T-cell (primary cell): ENCODE measurements around the gene PPP1R2. TPM values are rescaled to one million over a fixed set of nuclear protein-coding genes. Genes with fewer than 3 reads are reported as not detected.
"Not testable (repeated sequence)": the region's sequence is repeated elsewhere in the genome, so short reads cannot be mapped to it uniquely, and the experiment has no call there.

ENCODE experiments used
- ATAC-seq, 4 experiments: fragments of 200-7000 bp in 3 of 4; fragments of 150-1000 bp in 1 of 4; cut with Tn5 transposase; replicated peaks in 1 of 4; 1 replicate in 3 of 4; 2 replicates in 1 of 4; pipeline ENCODE4 v1.10.0; 2021; ENCODE audit warnings: moderate library complexity in 3 of 4, mild to moderate bottlenecking in 2 of 4, moderate number of reproducible peaks in 1 of 4
- CTCF ChIA-PET, 2 donors: fragments of 300-600 bp; sonication (Branson Sonifier 250); formaldehyde crosslinking; loops; one replicate each; lab custom pipeline; 2022; ENCODE audit warnings: antibody characterized with exemption in 2 of 2; lab: Charles Lee
- POLR2A ChIA-PET, 2 donors: fragments of 300-600 bp; sonication (Branson Sonifier 250); formaldehyde crosslinking; loops; one replicate each; lab custom pipeline; 2022; ENCODE audit warnings: antibody characterized with exemption in 2 of 2; lab: Charles Lee
- DNase-seq, 35 experiments: peaks; one replicate each; pipeline versions ENCODE4 v3.0.0 to v3.0.0-alpha.2; 2013 to 2023
- H3K27ac ChIP-seq: one replicate; pipeline ENCODE4 v1.5.1; 2013; ENCODE audit warnings: low read length
- H3K27me3 ChIP-seq, 2 experiments: replicated peaks in 1 of 2; 1 replicate in 1 of 2; 2 replicates in 1 of 2; pipeline versions ENCODE4 v1.6.1 to v1.7.0; 2013; ENCODE audit warnings: low read length in 1 of 2, mixed read lengths in 1 of 2; ENCODE audit not compliant: control insufficient read depth in 2 of 2, insufficient read depth in 2 of 2; ENCODE audit errors: extremely low read depth in 1 of 2
- H3K36me3 ChIP-seq, 2 donors: 1 replicate in 1 of 2; 2 replicates in 1 of 2; pipeline versions ENCODE4 v1.6.1 to v1.7.0; 2013; ENCODE audit warnings: low read length in 1 of 2; ENCODE audit not compliant: control insufficient read depth in 2 of 2, insufficient read depth in 1 of 2; ENCODE audit errors: extremely low read depth in 1 of 2
- H3K4me1 ChIP-seq, 2 experiments: 1 replicate in 1 of 2; 2 replicates in 1 of 2; pipeline versions ENCODE4 v1.6.1 to v1.7.0; 2013; ENCODE audit warnings: low read length in 2 of 2, mixed read lengths in 1 of 2; ENCODE audit not compliant: insufficient read depth in 2 of 2, control insufficient read depth in 1 of 2; ENCODE audit errors: extremely low read depth in 1 of 2
- H3K4me3 ChIP-seq, 2 donors: 1 replicate in 1 of 2; 2 replicates in 1 of 2; pipeline versions ENCODE4 v1.5.1 to v1.7.0; 2013; ENCODE audit warnings: mild to moderate bottlenecking in 2 of 2, low read length in 1 of 2, moderate library complexity in 1 of 2; ENCODE audit not compliant: control insufficient read depth in 1 of 2; ENCODE audit errors: extremely low read depth in 1 of 2
- H3K9me3 ChIP-seq: 2 replicates; pipeline ENCODE4 v1.7.0; 2013
- H3K27ac Mint-ChIP-seq, 2 donors: one replicate each; pipeline ENCODE4 v1.8.0; 2020 to 2021; ENCODE audit warnings: mild to moderate bottlenecking in 2 of 2, mixed read lengths in 2 of 2
- H3K27me3 Mint-ChIP-seq, 2 donors: one replicate each; pipeline ENCODE4 v1.8.0; 2021 to 2022; ENCODE audit warnings: mixed read lengths in 2 of 2
- H3K36me3 Mint-ChIP-seq: one replicate; pipeline ENCODE4 v1.8.0; 2021; ENCODE audit warnings: mixed read lengths
- H3K4me1 Mint-ChIP-seq, 3 donors: one replicate each; pipeline ENCODE4 v1.8.0; 2020 to 2022; ENCODE audit warnings: mixed read lengths in 3 of 3, mild to moderate bottlenecking in 1 of 3
- H3K4me3 Mint-ChIP-seq, 3 donors: one replicate each; pipeline ENCODE4 v1.8.0; 2020 to 2022; ENCODE audit warnings: mild to moderate bottlenecking in 3 of 3, mixed read lengths in 3 of 3, moderate library complexity in 3 of 3
- H3K9me3 Mint-ChIP-seq, 3 donors: one replicate each; pipeline ENCODE4 v1.8.0; 2020 to 2022; ENCODE audit warnings: mixed read lengths in 3 of 3
- WGBS: methylation state at CpG from one replicate; pipeline ENCODE4 v1.1.5; 2013; ENCODE audit warnings: missing lambda C conversion rate; ENCODE audit not compliant: insufficient coverage; 5-methylcytosine and 5-hydroxymethylcytosine counted together
- total RNA-seq, 35 experiments: library from RNA in 6 of 35; stranded (reverse) in 6 of 35; fragments of 120-200 nt in 1 of 35; gene quantifications; one replicate each; pipeline versions ENCODE4 v1.2.1 to v1.2.4 and lab custom pipeline; 2013 to 2026

The PPP1R2 gene
- total RNA-seq, 5 donors from 2014 or later (not counting 1 experiment from before 2014, with no cell fraction given) = 113 to 154 (median 123) TPM

- Mint-ChIP-seq H3K27ac (peak overlapping the region; percentile 66 to 68), H3K36me3 (peaks cover 66% of the 10 kb centered on the region), H3K4me1 (peaks cover 36 to 43% (median 38%) of the 10 kb centered on the region in 3 donors)
- H3K27ac ChIP-seq, H3K27me3 Mint-ChIP-seq, H3K4me1 ChIP-seq, DNase-seq, POLR2A ChIA-PET, H3K4me3 Mint-ChIP-seq, H3K27me3 ChIP-seq, H3K4me3 ChIP-seq, ATAC-seq, H3K9me3 Mint-ChIP-seq, H3K9me3 ChIP-seq: not testable (repeated sequence)
- WGBS = no CpG with 5 or more reads among the region's 1 CpG
- CTCF ChIA-PET = interaction anchor here in 1 of 2 donors (0.9 kb wide), 1 partner anchor 847 kb away, joined by 3 read pairs; no protein-coding TSS in a partner anchor
- peaks cover 0 to 63% of the 10 kb centered on the region in 2 donors for H3K36me3 ChIP-seq
These were observed 28.4 kb downstream of the PPP1R2 start for GRCh38 chr3:195514610-195515235.

GRCh38 chr3:195512798-195513345, 30.3 kb downstream of the PPP1R2 start:
- Histone ChIP-seq H3K36me3 (peaks cover 0 to 58% of the 10 kb centered on the region in 2 donors), H3K4me3 (no peak overlapping the region), H3K27me3 (no peaks in the 10 kb centered on the region), H3K27ac (no peak overlapping the region), H3K9me3 (no peaks in the 10 kb centered on the region), H3K4me1 (no peaks in the 10 kb centered on the region)
- POLR2A ChIA-PET = no interaction called here
- 84% methylated on average over 4 of the region's 7 CpGs for WGBS
- Mint-ChIP-seq H3K9me3 (no peaks in the 10 kb centered on the region), H3K27ac (peak overlapping the region; percentile 40 to 53), H3K27me3 (no peaks in the 10 kb centered on the region), H3K36me3 (peaks cover 69% of the 10 kb centered on the region), H3K4me1 (peaks cover 36 to 44% (median 38%) of the 10 kb centered on the region in 3 donors), H3K4me3 (no peak overlapping the region)
- DNase-seq (no peak), ATAC-seq (no peak)
- CTCF ChIA-PET = no interaction called here

GRCh38 chr3:195511136-195511535, 32.0 kb downstream of the PPP1R2 start:
- Histone ChIP-seq H3K27ac (no peak overlapping the region), H3K36me3 (peaks cover 0 to 50% of the 10 kb centered on the region in 2 donors), H3K4me3 (no peak overlapping the region), H3K9me3 (no peaks in the 10 kb centered on the region), H3K4me1 (no peaks in the 10 kb centered on the region), H3K27me3 (no peaks in the 10 kb centered on the region)
- CTCF ChIA-PET = interaction anchor here (0.6 kb wide), 2 partner anchors 13 to 1723 kb away, joined by 5 read pairs; no protein-coding TSS in a partner anchor
- ATAC-seq (peak in 1 of 4 experiments; percentile 29), DNase-seq (no peak)
- Mint-ChIP-seq H3K36me3 (peaks cover 61% of the 10 kb centered on the region), H3K27ac (peak overlapping the region; percentile 66 to 79), H3K9me3 (no peaks in the 10 kb centered on the region), H3K27me3 (no peaks in the 10 kb centered on the region), H3K4me3 (no peak overlapping the region), H3K4me1 (peaks cover 35 to 43% (median 38%) of the 10 kb centered on the region in 3 donors)
- POLR2A ChIA-PET = interaction anchor here (0.6 kb wide), 3 partner anchors 27 to 184 kb away, joined by 3 to 5 read pairs (median 4); no protein-coding TSS in a partner anchor
- 100% methylated on average over 2 of the region's 6 CpGs for WGBS

- Histone ChIP-seq H3K27ac (no peak overlapping the region), H3K9me3 (no peaks in the 10 kb centered on the region), H3K4me3 (no peak overlapping the region), H3K36me3 (peaks cover 0 to 30% of the 10 kb centered on the region in 2 donors), H3K4me1 (no peaks in the 10 kb centered on the region), H3K27me3 (no peaks in the 10 kb centered on the region)
- CTCF ChIA-PET = interaction anchor here (0.7 to 1.0 kb wide), 3 partner anchors 11 to 165 kb away, joined by 4 to 7 read pairs (median 5); no protein-coding TSS in a partner anchor
- POLR2A ChIA-PET = interaction anchor here (0.6 to 1.0 kb wide), 3 partner anchors 11 to 1597 kb away, joined by 3 to 8 read pairs (median 4); no protein-coding TSS in a partner anchor
- DNase-seq (peak in 1 of 35 experiments; percentile 0), ATAC-seq (no peak)
- WGBS = no CpG with 5 or more reads among the region's 1 CpG
- Mint-ChIP-seq H3K36me3 (peaks cover 37% of the 10 kb centered on the region), H3K4me3 (no peak overlapping the region), H3K27ac (peak overlapping the region; percentile 65 to 77), H3K4me1 (peaks cover 21 to 24% (median 23%) of the 10 kb centered on the region in 3 donors), H3K27me3 (no peaks in the 10 kb centered on the region), H3K9me3 (no peaks in the 10 kb centered on the region)
These were observed 34.9 kb downstream of the PPP1R2 start for GRCh38 chr3:195508185-195508584.

GRCh38 chr3:195475614-195476013, 67.5 kb downstream of the PPP1R2 start:
- peaks cover 6 to 15% of the 10 kb centered on the region in 2 donors for H3K27me3 Mint-ChIP-seq
- ChIA-PET CTCF (interaction anchor here in 1 of 2 donors (0.6 kb wide), 2 partner anchors 15 to 86 kb away, joined by 3 to 5 read pairs; no protein-coding TSS in a partner anchor), POLR2A (interaction anchor here in 1 of 2 donors (0.7 kb wide), 1 partner anchor 792 kb away, joined by 7 read pairs; no protein-coding TSS in a partner anchor)
- peaks cover 0 to 5% of the 10 kb centered on the region in 2 experiments for H3K27me3 ChIP-seq
- H3K4me1 Mint-ChIP-seq = no peaks in the 10 kb centered on the region
- H3K36me3 ChIP-seq = no peaks in the 10 kb centered on the region
- no peak overlapping the region for H3K4me3 Mint-ChIP-seq
- DNase-seq = no peak
- 88% methylated on average over 1 of the region's 3 CpGs for WGBS
- H3K9me3 Mint-ChIP-seq = no peaks in the 10 kb centered on the region
- H3K4me1 ChIP-seq = no peaks in the 10 kb centered on the region
- H3K36me3 Mint-ChIP-seq = no peaks in the 10 kb centered on the region
- no peaks in the 10 kb centered on the region for H3K9me3 ChIP-seq
- no peak overlapping the region for H3K27ac ChIP-seq
- no peak overlapping the region for H3K27ac Mint-ChIP-seq
- ATAC-seq = no peak
- no peak overlapping the region for H3K4me3 ChIP-seq

GRCh38 chr3:195475116-195475515, 68.0 kb downstream of the PPP1R2 start:
- CTCF ChIA-PET = interaction anchor here in 1 of 2 donors (0.6 kb wide), 2 partner anchors 15 to 80 kb away, joined by 3 read pairs; no protein-coding TSS in a partner anchor
- POLR2A ChIA-PET = not testable (repeated sequence)

More at GRCh38 chr3:195475116-195475515, 68.0 kb downstream of the PPP1R2 start:
- H3K36me3 Mint-ChIP-seq, H3K9me3 Mint-ChIP-seq, H3K27ac ChIP-seq, ATAC-seq, H3K4me3 Mint-ChIP-seq, H3K4me3 ChIP-seq, H3K4me1 ChIP-seq, H3K27me3 ChIP-seq, H3K36me3 ChIP-seq, H3K27ac Mint-ChIP-seq, H3K4me1 Mint-ChIP-seq, H3K9me3 ChIP-seq, DNase-seq: not testable (repeated sequence)
- peaks cover 6 to 15% of the 10 kb centered on the region in 2 donors for H3K27me3 Mint-ChIP-seq
- 93% methylated on average over 8 of the region's 8 CpGs for WGBS
